Subcutaneous adipose tissue (tissue), 4 donors: ENCODE results near the gene SENP2. TPM values are rescaled to one million over a fixed set of nuclear protein-coding genes. Genes with fewer than 3 reads are reported as not detected.

Experiments
- total RNA-seq, 4 donors: library from RNA; depleted of rRNA; stranded (reverse); fragments of >200 nt; gene quantifications; one replicate each; pipeline ENCODE4 v1.1.0, GENCODE V29; 2016
- TF ChIP-seq, protein P1 (sequence below): fragments of 450-650 bp; IDR thresholded peaks from one replicate; pipeline ENCODE4 v1.5.1; 2016; ENCODE audit warnings: low read depth, mild to moderate bottlenecking, control low read depth, antibody characterized with exemption, moderate library complexity

The SENP2 gene
- total RNA-seq, 4 donors from 2014 or later, result 31.4 to 48.6 (median 40.2) TPM

GRCh38 chr3:185653949-185654757 lies 68.1 kb downstream of the SENP2 start:
- TF ChIP-seq, protein P1, sequence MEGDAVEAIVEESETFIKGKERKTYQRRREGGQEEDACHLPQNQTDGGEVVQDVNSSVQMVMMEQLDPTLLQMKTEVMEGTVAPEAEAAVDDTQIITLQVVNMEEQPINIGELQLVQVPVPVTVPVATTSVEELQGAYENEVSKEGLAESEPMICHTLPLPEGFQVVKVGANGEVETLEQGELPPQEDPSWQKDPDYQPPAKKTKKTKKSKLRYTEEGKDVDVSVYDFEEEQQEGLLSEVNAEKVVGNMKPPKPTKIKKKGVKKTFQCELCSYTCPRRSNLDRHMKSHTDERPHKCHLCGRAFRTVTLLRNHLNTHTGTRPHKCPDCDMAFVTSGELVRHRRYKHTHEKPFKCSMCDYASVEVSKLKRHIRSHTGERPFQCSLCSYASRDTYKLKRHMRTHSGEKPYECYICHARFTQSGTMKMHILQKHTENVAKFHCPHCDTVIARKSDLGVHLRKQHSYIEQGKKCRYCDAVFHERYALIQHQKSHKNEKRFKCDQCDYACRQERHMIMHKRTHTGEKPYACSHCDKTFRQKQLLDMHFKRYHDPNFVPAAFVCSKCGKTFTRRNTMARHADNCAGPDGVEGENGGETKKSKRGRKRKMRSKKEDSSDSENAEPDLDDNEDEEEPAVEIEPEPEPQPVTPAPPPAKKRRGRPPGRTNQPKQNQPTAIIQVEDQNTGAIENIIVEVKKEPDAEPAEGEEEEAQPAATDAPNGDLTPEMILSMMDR, result no peak

GRCh38 chr3:185654758-185655145 lies 68.7 kb downstream of the SENP2 start:
- TF ChIP-seq, protein P1, result no peak

- TF ChIP-seq, protein P1, result no peak
These were observed 69.6 kb downstream of the SENP2 start for GRCh38 chr3:185655426-185656320.

GRCh38 chr3:185656321-185656840 lies 70.3 kb downstream of the SENP2 start:
- TF ChIP-seq, protein P1, result no peak

- TF ChIP-seq, protein P1, result no peak
These were observed 71.1 kb downstream of the SENP2 start for GRCh38 chr3:185657211-185657610.

DNA sequence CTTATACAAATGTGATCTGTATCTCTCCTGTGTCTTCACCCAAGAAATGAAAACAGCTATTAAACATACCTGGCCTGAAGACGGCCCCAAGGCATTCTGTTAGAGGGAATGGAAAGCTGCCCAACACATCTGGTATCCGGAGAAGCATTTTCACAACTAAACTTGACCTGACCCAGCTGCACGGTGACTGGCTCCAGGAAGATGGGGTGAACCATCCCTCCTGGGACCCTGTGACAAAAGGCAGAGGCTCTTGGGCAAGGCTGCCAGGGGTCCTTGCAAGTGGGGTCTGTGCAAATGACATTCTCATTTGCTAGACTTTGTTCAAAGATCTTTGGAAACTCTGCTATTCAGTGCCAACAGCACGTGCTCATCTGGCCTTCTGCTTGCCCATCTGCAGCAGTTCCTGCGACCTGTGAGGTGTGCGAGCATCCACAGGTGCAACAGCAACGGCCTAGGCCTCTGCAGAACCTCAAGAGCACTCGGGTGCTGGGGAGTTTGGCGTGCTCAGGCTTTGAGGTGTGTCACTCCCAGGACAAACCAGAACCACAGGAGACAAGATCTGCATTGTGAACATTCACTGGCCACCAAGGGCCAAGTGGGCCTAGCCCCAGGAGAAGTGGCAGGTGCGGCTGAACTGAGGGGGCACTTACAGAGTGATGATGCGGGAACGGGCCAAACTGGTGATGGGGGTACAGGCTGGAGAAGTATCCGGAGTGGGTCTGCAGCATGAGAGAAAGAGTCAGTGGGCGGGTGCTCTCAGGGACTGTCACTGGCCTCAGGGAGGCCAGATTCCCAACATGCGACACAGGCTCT lies 71.8 kb downstream of the SENP2 start:
- TF ChIP-seq, protein P1, result no peak
